K562 (cell line): ENCODE measurements around the gene ART4. TPM values are rescaled to one million over a fixed set of nuclear protein-coding genes. Genes with fewer than 3 reads are reported as not detected.

Experiments used
- ATAC-seq: fragments of 200-7000 bp; cut with Tn5 transposase; 3 replicates; pipeline ENCODE4 v1.9.1; 2020; ENCODE audit warnings: moderate library complexity
- BruUV-seq: library from RNA; stranded (reverse); fragments of 400-500 nt; replicated peaks from 2 replicates; lab custom pipeline; 2021; lab: Mats Ljungman, UMichigan
- CTCF ChIA-PET: fragments of 300-600 bp; formaldehyde crosslinking; extraction: SDS; loops from one replicate; lab custom pipeline; 2021; ENCODE audit warnings: low intra/inter-chr PET ratio; lab: Yijun Ruan, JAX
- POLR2A ChIA-PET: fragments of 300-600, 350-650 bp; sonication (Branson Sonifier 250); formaldehyde crosslinking; extraction: SDS; loops from one replicate; lab custom pipeline; 2021; ENCODE audit warnings: antibody characterized with exemption, inconsistent platforms; lab: Yijun Ruan, JAX
- DNase-seq, 4 experiments: peaks; one replicate each; pipeline versions ENCODE4 v3.0.0 to v3.0.0-alpha.2; 2011 to 2018; ENCODE audit warnings: low spot score in 3 of 4, mixed read lengths in 3 of 4; ENCODE audit errors: extremely low read depth in 1 of 4
- FAIRE-seq: peaks from 2 replicates; lab custom pipeline; 2011; peaks lifted over from hg19 to GRCh38; lab: Jason Lieb, UNC
- H2AFZ ChIP-seq: 2 replicates; pipeline ENCODE4 v1.6.0; 2011; ENCODE audit warnings: low read depth, low read length, control low read depth, inconsistent platforms
- H3K27ac ChIP-seq: fragments of 200-600 bp; 3 replicates; pipeline ENCODE4 v1.8.0; 2011; ENCODE audit warnings: low read depth, mild to moderate bottlenecking, control low read depth, inconsistent platforms, low read length, moderate library complexity, mixed read lengths; ENCODE audit errors: extremely low read depth
- H3K27me3 ChIP-seq, 2 experiments: fragments of 300-600 bp in 1 of 2; 2 replicates in 1 of 2; 3 replicates in 1 of 2; pipeline versions ENCODE4 v1.6.0 to v1.8.0; 2011; ENCODE audit warnings: inconsistent platforms in 2 of 2, low read length in 2 of 2, mild to moderate bottlenecking in 1 of 2, mixed read lengths in 1 of 2, moderate library complexity in 1 of 2; ENCODE audit not compliant: control insufficient read depth in 2 of 2, insufficient read depth in 2 of 2
- H3K36me3 ChIP-seq: fragments of 300-600 bp; 3 replicates; pipeline ENCODE4 v1.8.0; 2011; ENCODE audit warnings: mild to moderate bottlenecking, low read length, inconsistent platforms; ENCODE audit not compliant: control insufficient read depth, insufficient read depth
- H3K4me1 ChIP-seq, 2 experiments: fragments of 200-600 bp in 1 of 2; replicated peaks in 1 of 2; 2 replicates in 1 of 2; 3 replicates in 1 of 2; pipeline versions ENCODE4 v1.5.1 to v1.8.0; 2011; ENCODE audit warnings: inconsistent platforms in 2 of 2, low read length in 2 of 2, mild to moderate bottlenecking in 1 of 2, mixed read lengths in 1 of 2, moderate library complexity in 1 of 2; ENCODE audit not compliant: control insufficient read depth in 2 of 2, insufficient read depth in 2 of 2
- H3K4me2 ChIP-seq: 2 replicates; pipeline ENCODE4 v1.6.1; 2011; ENCODE audit warnings: low read length, control low read depth, inconsistent platforms, mixed read lengths; ENCODE audit not compliant: insufficient read depth
- H3K4me3 ChIP-seq: fragments of 200-600 bp; sonication (generic), shearing (Covaris generic); 2 replicates; pipeline ENCODE4 v1.5.1; 2016; ENCODE audit warnings: control low read depth, inconsistent platforms
- H3K79me2 ChIP-seq: fragments of 200-600 bp; 3 replicates; pipeline ENCODE4 v1.8.0; 2011; ENCODE audit warnings: low read length, inconsistent platforms; ENCODE audit not compliant: control insufficient read depth, insufficient read depth
- H3K9ac ChIP-seq, 2 experiments: 2 replicates each; pipeline versions ENCODE4 v1.6.0 to v1.6.1; 2011; ENCODE audit warnings: low read depth in 2 of 2, low read length in 2 of 2, control low read depth in 1 of 2, inconsistent platforms in 1 of 2, mild to moderate bottlenecking in 1 of 2, mixed read lengths in 1 of 2; ENCODE audit not compliant: insufficient read depth in 1 of 2
- H3K9me1 ChIP-seq: one replicate; pipeline ENCODE4 v1.6.0; 2011; ENCODE audit warnings: inconsistent platforms, mild to moderate bottlenecking, low read length, moderate library complexity; ENCODE audit not compliant: control insufficient read depth, insufficient read depth
- H3K9me3 ChIP-seq: replicated peaks from 2 replicates; pipeline ENCODE4 v1.5.1; 2011; ENCODE audit warnings: low read depth, low read length, inconsistent platforms; ENCODE audit not compliant: control insufficient read depth, insufficient read depth
- H4K20me1 ChIP-seq: replicated peaks from 2 replicates; pipeline ENCODE4 v1.6.1; 2011; ENCODE audit warnings: low read length, inconsistent platforms, mixed read lengths; ENCODE audit not compliant: control insufficient read depth, insufficient read depth
- CCNT2 ChIP-seq: IDR thresholded peaks from 2 replicates; pipeline ENCODE4 v1.6.1; 2011; ENCODE audit warnings: borderline replicate concordance, low read depth, mild to moderate bottlenecking, moderate library complexity, mixed read lengths, low read length; ENCODE audit not compliant: insufficient read length; ENCODE audit errors: extremely low read depth
- CREB5 ChIP-seq: fragments of 250-450 bp; sonication (Bioruptor Pico); IDR thresholded peaks from 2 replicates; pipeline ENCODE4 v1.5.0; 2020; ENCODE audit warnings: mild to moderate bottlenecking
- CREM ChIP-seq: IDR thresholded peaks from 2 replicates; pipeline ENCODE4 v1.6.1; 2014; ENCODE audit warnings: antibody characterized with exemption, low read depth
- IRF1 ChIP-seq: sonication (generic); formaldehyde crosslinking; IDR thresholded peaks from 2 replicates; pipeline ENCODE4 v1.8.0; 2022; ENCODE audit warnings: missing genetic modification reagents, mild to moderate bottlenecking, borderline replicate concordance
- NFXL1 ChIP-seq: fragments of 450-650 bp; formaldehyde crosslinking; IDR thresholded peaks from 2 replicates; pipeline ENCODE4 v1.4.0; 2021; ENCODE audit warnings: mild to moderate bottlenecking
- SMAD4 ChIP-seq: fragments of 250-450 bp; sonication (Bioruptor Pico); conservative IDR thresholded peaks from 2 replicates; pipeline ENCODE4 v1.8.0; 2021; ENCODE audit warnings: inconsistent platforms, mild to moderate bottlenecking, moderate library complexity
- WGBS: fragments of 100-300 bp; shearing (Covaris generic); methylation state at CpG from one replicate; pipeline ENCODE4 v1.1.6; 2016; ENCODE audit warnings: low coverage, mixed read lengths; ENCODE audit not compliant: insufficient coverage; ENCODE audit errors: missing lambda C conversion rate; 5-methylcytosine and 5-hydroxymethylcytosine counted together
- in situ Hi-C: fragments of 300-500 bp; cut with MboI; formaldehyde crosslinking; loops from 4 replicates; pipeline ENCODE4 v1.15.0; 2018; ENCODE audit warnings: inconsistent platforms, mixed read lengths
- intact Hi-C: fragments of 100-400 bp; cut with micrococcal nuclease; formaldehyde crosslinking; loops from 2 replicates; pipeline ENCODE4 v1.14.2; 2022
- polyA plus RNA-seq, 8 experiments: library from polyadenylated mRNA; depleted of rRNA in 4 of 8; stranded (reverse) in 5 of 8; unstranded in 3 of 8; fragments of >200 nt; fragmentation: Nextera tagmentation in 2 of 8; fragmentation: Illumina TruSeq in 1 of 8; extraction: Ambion mirVana in 2 of 8; extraction: Trizol in 1 of 8; gene quantifications; 2 replicates each; pipeline versions ENCODE4 v1.2.1 to v1.2.3, GENCODE V29; 2011 to 2014; ENCODE audit warnings: inconsistent platforms in 1 of 8, missing spikeins in 1 of 8
- total RNA-seq, 7 experiments: library from RNA; depleted of rRNA in 6 of 7; stranded (reverse); fragments of >200 nt in 6 of 7; fragmentation: Illumina TruSeq in 2 of 7; extraction: Trizol in 2 of 7; gene quantifications; 2 replicates each; pipeline versions ENCODE4 v1.2.1 to v1.2.3, GENCODE V29; 2011 to 2021; ENCODE audit warnings: low replicate concordance in 1 of 7
- TF ChIP-seq, protein P1 (sequence below): sonication (generic); formaldehyde crosslinking; IDR thresholded peaks from 2 replicates; pipeline ENCODE4 v1.8.0; 2022; ENCODE audit warnings: missing genetic modification reagents, mild to moderate bottlenecking, borderline replicate concordance

Gene ART4
- total and polyA plus RNA-seq, 9 of the 15 experiments (the other 6 are each of a cell fraction or from before 2014, with no cell fraction given), result 0.07 TPM; not detected in 8

DNA sequence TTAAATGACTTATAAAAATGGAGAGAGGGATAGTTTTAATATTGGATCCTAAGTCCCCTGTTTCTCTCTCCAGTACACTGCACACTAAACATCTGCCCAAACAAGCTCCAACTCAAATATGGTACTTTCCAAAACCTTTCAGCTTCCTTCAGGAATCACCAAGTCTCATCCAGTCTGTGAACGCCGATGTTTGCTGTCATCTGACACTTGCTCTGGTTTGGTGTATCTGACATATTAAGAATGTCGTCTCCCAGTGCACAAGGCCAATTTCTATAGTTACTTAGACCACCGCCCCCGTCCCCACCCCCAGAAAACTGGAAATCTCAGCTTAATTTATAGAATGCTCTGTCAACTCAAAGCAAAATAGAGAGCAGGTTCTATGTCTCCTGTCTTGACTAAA, 47.4 kb upstream of the ART4 start:
- FAIRE-seq, result no peak
- ChIA-PET POLR2A (no interaction called here), CTCF (no interaction called here)

More for the DNA sequence above, 47.4 kb upstream of the ART4 start:
- no peaks in the 10 kb centered on the region for H3K36me3 ChIP-seq
- ATAC-seq, result no peak
- TF ChIP-seq, protein P1, sequence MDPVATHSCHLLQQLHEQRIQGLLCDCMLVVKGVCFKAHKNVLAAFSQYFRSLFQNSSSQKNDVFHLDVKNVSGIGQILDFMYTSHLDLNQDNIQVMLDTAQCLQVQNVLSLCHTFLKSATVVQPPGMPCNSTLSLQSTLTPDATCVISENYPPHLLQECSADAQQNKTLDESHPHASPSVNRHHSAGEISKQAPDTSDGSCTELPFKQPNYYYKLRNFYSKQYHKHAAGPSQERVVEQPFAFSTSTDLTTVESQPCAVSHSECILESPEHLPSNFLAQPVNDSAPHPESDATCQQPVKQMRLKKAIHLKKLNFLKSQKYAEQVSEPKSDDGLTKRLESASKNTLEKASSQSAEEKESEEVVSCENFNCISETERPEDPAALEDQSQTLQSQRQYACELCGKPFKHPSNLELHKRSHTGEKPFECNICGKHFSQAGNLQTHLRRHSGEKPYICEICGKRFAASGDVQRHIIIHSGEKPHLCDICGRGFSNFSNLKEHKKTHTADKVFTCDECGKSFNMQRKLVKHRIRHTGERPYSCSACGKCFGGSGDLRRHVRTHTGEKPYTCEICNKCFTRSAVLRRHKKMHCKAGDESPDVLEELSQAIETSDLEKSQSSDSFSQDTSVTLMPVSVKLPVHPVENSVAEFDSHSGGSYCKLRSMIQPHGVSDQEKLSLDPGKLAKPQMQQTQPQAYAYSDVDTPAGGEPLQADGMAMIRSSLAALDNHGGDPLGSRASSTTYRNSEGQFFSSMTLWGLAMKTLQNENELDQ (CRISPR knock-in tag), result no peak
- TF ChIP-seq CREB5 (CRISPR knock-in tag), result no peak
- TF ChIP-seq CREM, result no peak
- TF ChIP-seq CCNT2, result no peak
- no peak for TF ChIP-seq SMAD4 (CRISPR knock-in tag)
- no peak for TF ChIP-seq IRF1 (CRISPR knock-in tag)
- TF ChIP-seq NFXL1, result no peak
- TF ChIP-seq, all 486 proteins: peak for 0
- Histone ChIP-seq H2AFZ (no peak overlapping the region), H3K4me1 (no peaks in the 10 kb centered on the region), H3K9me1 (no peaks in the 10 kb centered on the region), H3K27ac (no peak overlapping the region), H3K4me3 (no peak overlapping the region), H3K79me2 (no peaks in the 10 kb centered on the region), H3K27me3 (peaks cover 0 to 3% of the 10 kb centered on the region in 2 experiments; a peak in 2 of 5 replicates), H3K9me3 (no peaks in the 10 kb centered on the region), H3K9ac (no peak overlapping the region), H3K4me2 (no peak overlapping the region), H4K20me1 (no peaks in the 10 kb centered on the region)
- BruUV-seq, result no TSS peak
- in situ Hi-C loops, result no loop called here
- no peak for DNase-seq
- 0% methylated on average over 1 of the region's 5 CpGs for WGBS
- intact Hi-C loops, result loop anchor here (5.0 kb wide), 1 partner anchor 43 kb away; no protein-coding TSS in a partner anchor
